Activated effector memory CD4-positive, alpha-beta T cell treated with anti-CD3 and anti-CD28 coated beads, Interleukin-2, amount 50 U/mL, for 16 hours (primary cell): Measurements from ENCODE around the gene MMAB.

Experiments
- DNase-seq: peaks from one replicate; pipeline ENCODE4 v3.0.0-alpha.2; 2020

Gene MMAB

DNA sequence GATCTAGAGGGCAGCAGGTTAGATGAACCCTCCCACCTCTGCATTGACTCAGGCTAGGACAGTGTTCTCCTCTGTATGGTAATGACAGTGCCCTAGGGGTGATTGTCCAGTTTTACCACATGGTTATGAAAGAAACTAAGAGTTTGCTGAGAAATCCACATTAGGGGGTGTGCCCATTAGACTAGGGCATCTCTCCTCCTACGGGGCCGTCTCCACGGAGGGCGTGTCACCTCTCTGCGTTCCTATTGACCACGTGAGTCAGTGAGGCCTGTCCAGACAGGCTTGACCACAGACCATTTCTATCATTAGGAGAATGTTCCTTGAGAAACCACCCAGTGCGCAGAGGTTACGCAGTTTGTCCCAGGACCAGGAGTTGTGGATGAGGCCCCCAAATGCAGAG, 8.6 kb upstream of the MMAB start:
- no peak for DNase-seq

DNA sequence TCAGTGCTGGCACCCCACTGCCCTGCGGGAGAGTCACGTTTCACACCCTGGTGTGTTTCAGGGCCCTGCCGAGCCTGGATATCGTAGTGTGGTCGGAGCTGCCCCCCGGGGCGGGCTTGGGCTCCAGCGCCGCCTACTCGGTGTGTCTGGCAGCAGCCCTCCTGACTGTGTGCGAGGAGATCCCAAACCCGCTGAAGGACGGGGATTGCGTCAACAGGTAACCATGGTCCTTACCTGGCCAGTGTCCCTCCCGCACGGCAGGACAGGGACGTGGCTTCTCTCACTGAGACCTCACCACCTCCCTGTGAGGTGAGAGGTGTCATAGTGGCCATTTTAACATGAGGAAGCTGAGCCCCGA, 8.0 kb upstream of the MMAB start:
- DNase-seq: no peak

DNA sequence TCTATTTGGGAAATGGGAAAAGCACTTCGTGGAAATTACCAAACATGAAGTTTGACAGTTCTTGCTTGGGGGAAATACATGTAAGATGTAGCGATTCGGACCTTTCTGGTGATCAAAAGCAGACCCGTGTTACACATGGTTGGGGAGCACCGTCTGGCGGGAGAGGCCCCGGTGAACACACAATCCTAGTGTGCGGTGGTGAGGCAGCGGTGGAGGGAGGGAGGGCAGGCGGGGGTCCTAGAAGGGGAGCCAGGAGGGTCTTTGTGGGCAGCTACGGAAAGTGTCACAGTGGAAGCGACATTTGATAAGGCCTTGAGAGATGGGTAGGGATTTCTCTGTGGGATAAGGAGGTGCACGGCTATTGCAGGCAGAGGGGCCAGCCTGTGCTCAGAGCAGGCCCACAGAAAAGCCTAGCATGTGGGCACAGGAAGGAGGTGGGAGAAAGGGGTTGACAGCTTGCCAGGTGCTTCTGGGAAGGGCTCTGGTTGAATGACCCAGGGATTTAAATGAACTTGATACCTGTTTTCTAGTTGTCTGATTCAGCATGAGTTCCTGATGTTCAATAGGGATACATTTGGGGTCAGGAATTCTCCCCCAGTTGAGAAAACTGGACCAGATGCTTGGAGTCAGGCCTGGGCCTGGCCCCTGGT, 7.5 kb upstream of the MMAB start:
- no peak for DNase-seq

DNA sequence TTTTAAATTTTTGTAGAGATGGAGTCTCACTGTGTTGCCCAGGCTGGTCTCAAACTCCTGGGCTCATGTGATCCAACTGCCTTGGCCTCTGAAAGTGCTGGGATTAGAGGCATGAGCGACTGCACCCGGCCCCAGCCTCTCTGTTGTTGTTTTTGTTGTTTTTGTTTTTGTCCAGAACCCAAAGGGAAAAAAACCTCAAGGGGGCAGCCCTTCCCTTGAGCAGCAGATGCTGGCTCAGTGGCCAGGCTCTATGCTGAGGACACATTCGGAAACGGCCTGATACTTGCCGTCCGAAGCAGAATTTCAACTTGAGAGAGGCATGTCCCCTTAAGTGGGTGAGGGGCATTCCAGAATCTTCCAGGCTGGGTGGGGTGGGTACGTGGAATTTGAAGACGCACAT, 7.0 kb upstream of the MMAB start:
- DNase-seq: no peak

DNA sequence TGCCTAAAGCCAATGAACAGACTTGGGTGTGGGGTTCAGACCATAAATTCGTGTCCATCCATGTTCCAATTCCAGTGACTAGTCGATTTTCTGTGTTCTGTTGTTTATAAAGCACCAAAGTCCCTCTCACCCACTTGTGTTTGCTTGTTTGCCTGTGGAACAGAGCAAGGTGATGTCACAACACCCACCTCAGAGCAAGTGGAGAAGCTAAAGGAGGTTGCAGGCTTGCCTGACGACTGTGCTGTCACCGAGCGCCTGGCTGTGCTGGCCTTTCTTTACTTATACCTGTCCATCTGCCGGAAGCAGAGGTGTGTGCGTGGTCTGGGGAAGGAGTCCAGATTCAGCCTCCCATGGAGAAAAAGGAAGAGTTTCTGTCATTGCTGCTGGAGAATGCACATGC, 6.3 kb upstream of the MMAB start:
- no peak for DNase-seq

DNA sequence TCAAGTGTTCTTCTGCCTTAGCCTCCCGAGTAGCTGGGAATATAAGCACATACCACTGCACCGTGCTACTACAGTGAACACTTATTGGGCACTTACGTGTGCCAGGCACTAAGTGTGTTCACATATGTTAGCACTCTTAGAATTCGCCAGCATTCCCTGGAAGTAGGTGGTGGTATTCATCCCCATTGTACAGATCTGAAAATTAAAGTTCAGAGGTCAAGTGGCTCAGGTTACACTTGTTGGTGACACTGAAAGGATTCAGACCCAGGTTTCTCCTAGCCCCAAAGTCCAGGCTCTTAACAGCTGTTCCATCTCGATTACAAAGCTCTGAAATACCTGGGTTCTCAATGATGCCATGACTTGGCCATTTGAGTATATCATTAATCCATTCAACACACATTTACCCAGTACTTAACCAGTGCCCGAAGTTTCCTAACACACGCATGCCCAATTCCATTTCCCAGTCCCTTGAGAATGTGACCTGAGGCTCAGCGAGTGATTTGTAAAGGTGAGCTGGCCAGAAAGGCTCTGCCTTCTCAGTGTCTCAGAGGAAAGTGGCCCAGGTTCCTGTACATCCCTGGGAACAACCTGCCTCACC, 5.1 kb upstream of the MMAB start:
- DNase-seq: no peak

DNA sequence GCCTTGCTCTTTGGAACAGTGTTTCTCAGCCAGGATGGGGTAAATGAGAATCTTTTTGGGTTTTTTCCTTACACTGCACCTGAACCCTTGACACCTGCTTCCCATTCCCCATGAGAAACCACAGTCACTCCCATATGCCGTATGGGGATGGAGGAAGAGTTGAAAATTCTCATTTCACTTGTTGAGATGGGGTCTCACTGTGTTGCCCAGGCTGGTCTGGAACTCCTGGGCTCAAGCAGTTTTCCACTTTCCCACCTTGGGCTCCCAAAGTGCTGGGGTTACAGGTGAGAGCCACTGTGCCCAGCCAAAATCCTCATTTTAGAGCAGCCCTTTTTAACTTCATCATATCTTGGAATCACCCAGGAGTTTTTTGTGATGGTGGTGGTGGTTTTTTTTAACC, 4.0 kb upstream of the MMAB start:
- no peak for DNase-seq

DNA sequence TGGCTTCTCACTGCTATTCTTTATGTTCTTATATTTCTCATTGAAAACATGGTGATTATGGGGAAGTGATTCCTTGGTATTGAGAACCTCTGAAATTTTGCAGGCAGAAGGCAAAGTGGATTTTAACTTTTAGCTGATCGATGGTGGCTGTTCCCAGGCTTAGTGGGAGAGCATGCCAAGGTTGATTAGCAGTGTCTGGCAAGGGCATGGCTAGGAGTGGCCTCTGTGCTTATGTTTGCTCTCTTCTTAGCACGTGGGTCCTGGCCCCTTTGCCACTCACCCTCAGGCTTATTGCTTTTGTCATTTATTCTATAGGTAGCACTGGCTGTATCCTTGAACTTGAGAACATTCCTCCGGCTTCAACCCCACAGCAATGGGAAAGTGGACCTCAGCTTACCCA, 2.4 kb upstream of the MMAB start:
- DNase-seq: no peak

DNA sequence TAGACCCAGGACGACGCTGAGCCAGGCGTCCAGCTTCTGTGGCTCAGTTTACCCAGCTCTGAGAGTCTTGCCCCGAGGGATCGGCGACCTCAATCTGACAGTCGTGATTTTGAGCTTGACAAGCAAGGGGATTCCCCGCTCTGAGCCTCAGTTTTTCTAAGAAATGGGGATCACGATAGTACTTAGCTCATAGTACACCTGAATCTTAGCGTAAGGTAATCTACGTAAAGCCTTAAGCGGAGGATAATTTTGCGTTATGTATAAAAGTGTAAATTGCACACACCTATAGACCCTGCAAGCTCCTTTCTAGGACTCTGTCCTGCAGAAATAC, 575 bp upstream of the MMAB start:
- DNase-seq: no peak

DNA sequence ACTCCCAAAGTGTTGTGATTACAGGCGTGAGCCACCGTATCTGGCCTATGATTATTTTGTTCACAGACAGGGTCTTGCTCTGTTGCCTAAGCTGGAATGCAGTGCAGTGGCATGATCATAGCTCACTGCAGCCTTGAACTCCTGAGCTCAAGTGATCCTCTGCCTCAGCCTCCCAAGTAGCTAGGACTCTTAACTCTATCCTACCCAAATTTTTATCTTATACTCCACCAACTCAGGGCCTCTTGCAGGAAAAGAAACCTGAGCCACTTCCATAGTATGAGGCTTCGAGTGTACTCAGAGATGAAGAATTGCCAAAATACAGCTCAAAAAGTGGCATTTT, 828 bp downstream of the MMAB start:
- no peak for DNase-seq

DNA sequence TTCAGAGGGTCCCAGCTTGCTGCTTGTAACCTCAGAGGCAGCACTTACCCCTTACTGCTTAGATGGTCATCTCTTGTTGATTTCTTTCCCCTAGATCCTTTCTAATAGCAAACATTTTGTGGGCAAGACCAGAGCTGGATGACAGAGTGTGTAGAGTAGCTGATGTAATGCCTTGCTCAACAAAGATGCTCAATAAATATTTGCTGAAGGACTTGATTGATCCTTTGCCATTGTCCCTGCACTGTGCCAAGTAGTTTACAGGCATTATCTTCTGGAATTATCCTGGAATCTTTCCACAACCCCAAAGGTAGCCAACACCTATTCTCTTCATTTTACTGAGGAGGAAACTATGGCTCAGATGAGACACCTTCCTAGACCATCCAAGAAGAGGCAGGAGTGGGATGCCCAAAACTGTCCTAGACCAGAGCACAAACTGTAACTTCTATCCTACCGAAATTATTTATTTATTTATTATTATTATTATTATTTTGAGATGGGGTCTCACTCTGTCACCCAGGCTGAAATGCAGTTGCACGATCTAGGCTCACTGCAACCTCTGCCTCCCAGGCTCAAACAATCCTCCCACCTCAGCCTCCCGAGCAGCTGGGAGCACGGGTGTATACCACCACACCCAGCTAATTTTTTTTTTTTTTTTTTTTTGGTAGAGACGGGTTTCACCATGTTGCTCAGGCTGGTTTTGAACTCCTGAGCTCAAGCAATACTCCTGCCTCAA, 1.4 kb downstream of the MMAB start:
- no peak for DNase-seq

DNA sequence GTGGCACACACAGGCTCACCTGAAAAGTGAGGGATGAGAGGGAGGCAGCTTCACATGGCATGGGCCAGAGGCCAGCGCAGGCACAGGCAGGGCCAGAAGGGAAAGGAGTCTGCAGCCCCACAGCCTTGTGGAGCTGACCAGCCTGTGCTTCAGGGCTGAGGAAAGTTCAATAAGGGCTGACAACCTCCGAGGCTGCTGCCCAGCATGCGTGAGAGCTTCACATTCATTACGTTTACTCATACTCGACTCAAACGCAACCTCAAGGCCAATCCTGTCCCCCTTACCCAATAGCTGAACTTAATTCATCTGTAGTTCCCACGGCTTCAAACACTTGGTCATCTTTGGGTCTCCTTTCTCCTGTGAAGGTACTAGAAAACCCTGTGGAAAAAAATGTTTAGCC, 4.8 kb downstream of the MMAB start:
- no peak for DNase-seq

DNA sequence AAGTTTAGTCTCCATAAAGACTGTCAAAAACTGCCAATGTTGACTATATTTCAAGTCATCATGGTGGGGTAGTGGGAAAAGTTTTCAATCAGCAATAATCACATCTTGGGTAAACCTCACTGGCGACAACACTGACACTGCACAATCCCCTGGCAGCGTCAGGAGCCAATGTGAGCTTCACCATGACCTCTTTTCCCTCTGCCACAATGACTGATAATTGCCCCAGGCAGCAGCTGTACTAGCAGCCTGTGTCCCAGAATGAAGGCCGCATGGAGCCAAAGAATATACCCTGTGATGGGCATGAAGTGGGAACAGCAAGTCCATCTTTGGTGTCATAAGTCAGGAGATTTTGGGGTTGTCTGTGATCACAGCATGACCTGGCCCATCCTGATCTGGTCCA, 5.3 kb downstream of the MMAB start:
- DNase-seq: no peak

DNA sequence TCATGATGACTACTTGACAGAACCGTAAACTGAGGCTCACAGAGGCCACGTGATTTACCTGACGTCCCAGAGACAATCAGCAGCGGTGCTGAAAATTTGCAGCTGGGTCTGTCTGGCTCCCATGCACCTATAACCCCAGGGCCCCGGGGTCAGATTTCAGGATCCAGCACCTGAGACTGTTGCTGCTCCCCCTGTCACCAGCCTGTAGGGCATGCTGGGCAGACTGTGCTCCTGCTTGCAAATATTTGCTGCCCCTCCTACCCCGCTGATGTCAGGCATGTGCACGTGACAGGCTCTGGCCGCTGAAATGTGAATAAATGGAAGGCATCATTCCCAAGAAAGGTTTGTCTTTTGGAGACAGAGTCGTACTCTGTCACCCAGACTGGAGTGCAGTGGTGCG, 6.0 kb downstream of the MMAB start:
- DNase-seq: no peak

DNA sequence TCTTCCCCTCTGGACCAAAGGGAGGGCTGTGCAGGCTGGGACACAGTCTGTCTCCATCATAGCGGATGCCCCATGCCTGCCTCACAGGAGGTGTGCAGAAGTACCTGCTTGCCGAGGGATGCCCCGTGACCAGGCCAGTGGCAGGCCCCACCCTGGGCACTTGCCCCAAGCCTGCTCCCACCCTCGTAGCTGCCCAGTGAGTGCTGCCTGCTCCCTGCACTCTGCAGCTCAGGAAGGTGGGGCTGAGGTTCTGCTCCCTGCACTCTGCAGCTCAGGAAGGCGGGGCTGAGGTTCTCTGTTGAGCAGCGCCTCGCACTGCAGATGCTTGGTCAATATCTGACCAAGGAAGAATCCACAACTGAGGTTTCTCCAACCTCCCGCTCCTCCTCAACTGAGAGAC, 6.9 kb downstream of the MMAB start:
- DNase-seq: no peak

DNA sequence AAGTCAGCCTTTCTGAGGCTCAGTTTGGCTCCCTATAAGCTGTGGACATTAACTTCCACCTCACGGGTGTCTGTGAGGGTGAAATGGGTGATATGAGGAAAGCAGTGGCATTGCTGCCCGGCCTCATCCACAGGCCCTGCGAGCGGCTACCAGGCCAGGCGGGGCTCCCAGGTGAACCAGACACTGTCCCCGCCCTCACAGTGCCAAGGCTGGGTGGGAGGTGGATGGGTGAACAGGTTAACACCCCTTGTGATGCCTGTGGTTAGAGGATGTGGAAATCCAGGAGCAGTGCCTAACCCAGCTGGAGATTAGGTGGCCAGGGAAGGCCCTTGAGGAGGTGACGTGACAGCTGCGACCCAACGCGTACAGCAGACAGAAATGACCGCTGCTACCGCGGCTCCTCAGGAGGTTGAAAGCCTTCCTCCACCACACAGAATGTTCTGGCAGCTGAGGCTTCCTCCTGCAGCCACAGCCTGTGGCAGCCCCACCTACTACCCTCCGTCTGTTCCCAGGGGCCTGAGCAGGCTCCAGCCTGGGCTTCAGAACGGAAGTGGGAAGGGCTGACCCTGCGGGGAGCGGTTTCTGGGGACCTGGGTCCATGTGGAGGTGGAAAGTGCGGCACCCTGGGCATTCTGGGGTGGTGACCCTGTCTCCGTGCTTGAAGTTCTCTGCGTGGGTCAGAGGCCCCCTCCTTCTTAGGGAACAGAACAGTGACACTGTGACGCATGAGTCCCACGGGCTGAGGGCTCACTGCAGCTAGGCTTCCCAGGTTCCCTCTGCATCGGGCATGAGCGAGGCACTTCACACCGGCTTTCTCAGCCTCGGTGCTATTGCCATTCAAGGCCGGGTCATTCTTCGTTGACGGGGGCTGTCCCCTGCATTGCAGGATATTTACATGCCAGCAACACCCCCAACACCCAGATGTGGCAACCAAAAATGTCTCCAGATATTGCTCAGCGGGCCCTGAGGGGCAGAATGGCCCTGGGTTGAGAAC, 9.7 kb downstream of the MMAB start:
- DNase-seq: no peak

DNA sequence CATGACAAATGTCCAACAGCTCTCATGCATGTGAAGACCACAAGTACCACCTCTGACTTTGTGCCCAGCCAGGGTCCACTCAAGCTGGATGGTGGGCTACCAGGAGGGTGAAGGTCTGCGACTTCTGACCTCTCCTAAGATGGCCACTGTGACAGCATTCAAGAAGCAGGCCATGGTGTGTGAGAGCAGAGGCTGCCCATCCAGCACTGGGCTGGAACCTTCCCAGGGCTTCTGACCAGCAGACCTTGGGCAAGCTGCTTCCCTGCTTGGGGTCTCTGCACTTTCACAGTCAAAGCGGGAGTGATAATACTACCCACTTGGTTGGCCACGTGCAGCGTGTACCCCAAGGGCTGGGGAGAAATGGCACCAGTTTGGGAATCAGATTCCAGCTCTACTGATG, 10.4 kb downstream of the MMAB start:
- no peak for DNase-seq

DNA sequence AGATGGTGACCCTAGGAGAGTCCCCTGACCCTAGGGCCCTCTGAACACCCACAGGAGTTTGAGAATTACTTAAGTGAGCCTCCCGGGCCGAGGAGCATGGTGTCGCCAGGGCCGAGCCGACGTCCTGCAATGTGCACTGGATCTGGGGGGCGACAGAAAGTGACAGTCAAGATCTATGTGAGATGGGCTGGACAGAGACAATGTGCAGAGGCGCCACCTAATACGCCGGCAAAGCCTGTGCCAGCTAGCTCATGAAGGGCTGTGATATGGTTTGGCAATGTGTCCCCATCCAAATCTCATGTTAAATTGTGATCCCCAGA, 11.6 kb downstream of the MMAB start:
- DNase-seq: no peak

DNA sequence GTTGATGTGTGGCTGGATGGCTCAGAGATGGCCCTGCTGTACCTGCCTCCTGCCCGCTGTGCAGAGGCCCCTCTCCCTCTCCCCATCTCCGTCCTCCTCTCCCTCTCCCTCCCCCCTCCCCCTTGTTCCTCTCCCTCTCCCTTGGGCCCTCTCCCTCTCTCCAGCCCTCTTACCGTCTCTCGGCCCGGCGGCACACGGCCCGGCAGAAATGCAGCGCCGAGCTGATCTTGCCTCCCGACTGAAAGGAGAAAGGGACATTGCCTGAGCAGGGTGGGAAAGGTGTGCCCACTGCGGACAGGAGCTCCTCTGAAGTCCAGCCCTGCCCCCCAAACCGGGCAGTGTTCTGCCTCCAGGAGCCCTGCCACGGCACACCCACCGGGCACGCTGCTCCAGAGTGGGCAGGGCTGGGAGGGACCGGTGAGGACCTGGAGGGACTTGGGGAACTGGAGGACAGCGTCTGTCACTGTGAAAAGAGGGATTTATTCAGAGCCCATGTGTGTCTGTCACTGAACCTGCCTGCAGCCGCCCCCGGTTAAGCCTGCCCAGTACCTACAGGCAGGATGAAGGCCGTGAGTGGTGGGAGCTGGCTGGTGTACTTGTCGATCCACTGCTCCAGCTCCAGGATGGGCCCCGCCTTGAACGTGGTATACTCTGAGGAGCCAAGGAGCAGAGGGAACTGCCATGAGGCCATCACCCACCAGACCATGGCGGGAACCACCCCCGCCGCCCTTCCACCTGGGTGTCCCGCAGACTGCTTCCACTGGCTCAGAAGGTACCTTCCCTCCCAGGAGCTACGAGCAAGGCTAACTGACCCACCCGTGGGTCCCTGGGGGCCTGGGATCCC, 12.2 kb downstream of the MMAB start:
- no peak for DNase-seq

DNA sequence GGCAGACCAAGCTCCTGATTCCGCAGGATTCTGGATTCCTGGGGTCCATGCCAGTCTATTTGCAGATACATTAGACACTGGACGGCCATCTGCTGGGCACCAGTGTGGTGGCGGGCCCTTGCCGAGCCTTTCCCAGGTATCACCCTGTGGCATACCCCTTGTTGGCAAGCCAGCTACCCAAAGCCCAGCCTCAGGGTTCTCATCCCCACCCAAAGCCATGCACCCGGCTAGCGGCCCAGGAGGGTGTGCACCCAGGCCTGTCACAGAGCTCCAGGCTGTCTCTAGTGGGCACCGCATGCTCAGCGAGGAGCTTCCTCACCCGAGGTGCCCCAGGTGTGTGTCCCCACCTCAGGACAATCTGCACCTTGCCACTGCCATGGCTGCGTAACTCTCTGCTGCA, 13.7 kb downstream of the MMAB start:
- no peak for DNase-seq

DNA sequence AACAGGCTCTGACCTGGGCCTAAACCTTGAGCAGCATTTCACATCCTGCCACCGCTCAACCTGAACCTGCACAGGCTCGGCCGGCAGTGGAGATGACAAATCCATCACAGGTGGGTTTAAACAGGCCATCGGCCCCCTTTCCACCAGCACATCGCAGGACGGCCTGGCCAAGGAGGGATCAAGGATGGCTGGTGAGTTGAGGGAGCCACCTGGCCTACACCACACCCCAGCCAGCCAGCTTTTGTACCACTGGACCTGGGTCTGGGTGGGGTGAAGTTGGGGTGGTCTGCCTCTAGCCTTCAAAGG, 14.2 kb downstream of the MMAB start:
- no peak for DNase-seq

DNA sequence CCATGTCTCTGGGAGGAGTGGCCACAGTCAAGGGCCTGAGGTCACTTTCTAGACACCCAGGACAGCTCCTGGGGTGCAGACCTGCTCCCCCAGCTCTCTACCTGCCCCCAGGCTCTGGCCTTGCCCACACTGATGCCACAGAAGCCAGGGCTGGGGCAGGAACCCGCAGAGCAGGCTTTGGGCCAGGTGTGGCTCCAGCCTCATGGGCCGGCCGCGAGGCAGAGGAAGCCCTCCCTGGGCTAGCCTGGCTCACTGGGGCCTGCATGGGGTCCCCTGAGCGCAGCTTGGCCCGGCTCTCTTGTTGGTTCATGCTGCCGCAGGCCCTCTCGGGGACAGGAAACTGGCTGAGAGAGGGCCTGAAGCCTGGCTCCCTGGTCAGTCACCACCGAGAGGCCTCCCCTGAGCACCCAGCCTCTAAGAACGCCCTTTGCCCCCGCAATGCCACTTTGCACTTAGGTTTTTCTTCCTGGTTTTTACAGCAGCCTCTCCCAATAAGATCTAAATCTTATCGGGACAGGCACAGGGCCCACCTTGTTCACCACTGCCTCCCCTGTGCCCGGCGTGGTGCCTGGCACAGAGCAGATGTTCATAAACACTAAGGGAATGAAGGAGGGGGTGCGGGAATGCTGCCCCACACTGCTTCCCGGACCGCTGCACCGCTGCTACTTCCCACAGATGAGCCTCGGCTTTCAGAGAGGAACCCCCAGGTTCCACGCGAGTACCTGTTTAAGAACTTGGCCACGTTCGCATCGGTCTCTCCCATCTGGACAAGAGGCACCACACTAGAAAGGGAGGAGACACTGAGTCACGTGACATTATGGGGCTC, 14.7 kb downstream of the MMAB start:
- DNase-seq: no peak
